Measurements from ENCODE around the gene OR10AD1.

OR10AD1 gene

DNA sequence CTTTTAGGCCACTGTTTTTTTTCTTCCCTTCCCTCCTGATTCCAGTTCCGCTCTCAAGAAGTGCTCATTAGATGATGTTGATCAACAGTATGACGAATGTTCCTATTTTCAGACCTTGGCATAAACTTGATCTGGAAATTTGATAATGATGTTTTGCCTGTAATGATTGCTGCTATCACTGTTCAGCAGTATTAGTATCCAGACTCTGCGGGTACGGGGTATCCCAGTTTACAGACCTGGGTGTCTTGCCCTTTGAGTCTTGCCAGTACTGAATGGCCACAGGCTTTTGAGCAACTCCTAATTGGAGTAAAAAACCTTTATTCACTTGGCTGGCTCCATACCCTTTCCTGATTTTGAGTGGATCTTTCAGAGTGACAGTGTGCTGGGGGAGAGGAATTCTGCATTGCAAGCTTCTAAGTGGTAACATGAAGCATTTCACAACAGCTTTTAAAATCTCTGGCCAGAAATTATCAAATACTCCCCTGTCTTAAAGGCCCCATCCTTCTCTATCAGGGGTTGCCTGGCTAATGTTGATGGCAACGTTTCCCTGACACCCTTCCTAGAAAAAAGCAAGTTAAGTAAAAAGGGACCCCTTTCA lies 39.8 kb downstream of the OR10AD1 start:
- Histone ChIP-seq H4K20me1 (ENCODE audit: insufficient read depth, low read length) (no peaks in the 10 kb centered on the region), H3K4me1 (ENCODE audit: insufficient read depth, low read length, severe bottlenecking) (peaks cover 12% of the 10 kb centered on the region), H3K79me2 (ENCODE audit: insufficient read depth, low read length) (no peaks in the 10 kb centered on the region), H3K9me2 (ENCODE audit: low read depth, low read length) (no peaks in the 10 kb centered on the region), H2AFZ (ENCODE audit: low read length) (no peak overlapping the region), H3K36me3 (ENCODE audit: insufficient read depth, low read length) (no peaks in the 10 kb centered on the region), H3K9me3 (ENCODE audit: low read length) (no peaks in the 10 kb centered on the region), H3F3A (ENCODE audit: insufficient read depth, low read length) (no peaks in the 10 kb centered on the region), H3K27me3 (ENCODE audit: insufficient read depth, low read length) (no peaks in the 10 kb centered on the region), H3K4me2 (ENCODE audit: low read length) (no peak overlapping the region), H3K4me3 (ENCODE audit: low read depth, low read length, poor library complexity, severe bottlenecking) (no peak overlapping the region), H3K9ac (ENCODE audit: low read length) (no peak overlapping the region), H3K27ac (ENCODE audit: low read depth, low read length, poor library complexity, severe bottlenecking) (no peak overlapping the region)
- TF ChIP-seq, protein P1, sequence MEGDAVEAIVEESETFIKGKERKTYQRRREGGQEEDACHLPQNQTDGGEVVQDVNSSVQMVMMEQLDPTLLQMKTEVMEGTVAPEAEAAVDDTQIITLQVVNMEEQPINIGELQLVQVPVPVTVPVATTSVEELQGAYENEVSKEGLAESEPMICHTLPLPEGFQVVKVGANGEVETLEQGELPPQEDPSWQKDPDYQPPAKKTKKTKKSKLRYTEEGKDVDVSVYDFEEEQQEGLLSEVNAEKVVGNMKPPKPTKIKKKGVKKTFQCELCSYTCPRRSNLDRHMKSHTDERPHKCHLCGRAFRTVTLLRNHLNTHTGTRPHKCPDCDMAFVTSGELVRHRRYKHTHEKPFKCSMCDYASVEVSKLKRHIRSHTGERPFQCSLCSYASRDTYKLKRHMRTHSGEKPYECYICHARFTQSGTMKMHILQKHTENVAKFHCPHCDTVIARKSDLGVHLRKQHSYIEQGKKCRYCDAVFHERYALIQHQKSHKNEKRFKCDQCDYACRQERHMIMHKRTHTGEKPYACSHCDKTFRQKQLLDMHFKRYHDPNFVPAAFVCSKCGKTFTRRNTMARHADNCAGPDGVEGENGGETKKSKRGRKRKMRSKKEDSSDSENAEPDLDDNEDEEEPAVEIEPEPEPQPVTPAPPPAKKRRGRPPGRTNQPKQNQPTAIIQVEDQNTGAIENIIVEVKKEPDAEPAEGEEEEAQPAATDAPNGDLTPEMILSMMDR (IDR thresholded peaks at IDR 0.05; ENCODE audit: low read length) = no peak
- no peak for TF ChIP-seq EZH2 (IDR thresholded peaks at IDR 0.05; ENCODE audit: borderline replicate concordance, low read length)

DNA sequence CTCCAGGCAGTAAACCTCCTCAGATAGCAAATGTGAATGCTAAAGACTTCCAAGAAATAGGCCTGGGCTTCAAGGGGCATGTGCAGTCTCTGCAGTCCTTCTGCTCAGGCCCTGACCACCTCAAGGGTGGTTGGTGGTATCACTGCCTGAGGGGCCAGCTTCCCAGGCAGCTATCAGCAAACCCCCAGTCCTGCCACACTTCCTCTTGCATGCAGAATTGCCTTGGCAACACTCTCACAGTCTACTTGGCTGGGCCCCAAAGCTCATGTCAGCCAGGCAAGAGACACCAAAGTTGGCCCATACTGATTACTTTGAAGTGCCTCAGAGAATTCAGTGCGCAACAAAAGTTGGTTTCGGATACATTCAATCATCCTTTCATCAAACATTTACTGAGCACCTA lies 42.3 kb downstream of the OR10AD1 start:
- no peaks in the 10 kb centered on the region for H3K36me3 ChIP-seq (ENCODE audit: insufficient read depth, low read length)
- H4K20me1 ChIP-seq (ENCODE audit: insufficient read depth, low read length) = no peaks in the 10 kb centered on the region
- no peak overlapping the region for H3K4me3 ChIP-seq (ENCODE audit: low read depth, low read length, poor library complexity, severe bottlenecking)
- H2AFZ ChIP-seq (ENCODE audit: low read length) = no peak overlapping the region
- H3F3A ChIP-seq (ENCODE audit: insufficient read depth, low read length) = no peaks in the 10 kb centered on the region
- H3K27me3 ChIP-seq (ENCODE audit: insufficient read depth, low read length) = no peaks in the 10 kb centered on the region
- no peaks in the 10 kb centered on the region for H3K9me2 ChIP-seq (ENCODE audit: low read depth, low read length)
- H3K79me2 ChIP-seq (ENCODE audit: insufficient read depth, low read length) = peaks cover 9% of the 10 kb centered on the region
- H3K27ac ChIP-seq (ENCODE audit: low read depth, low read length, poor library complexity, severe bottlenecking) = no peak overlapping the region
- TF ChIP-seq, protein P1 (IDR thresholded peaks at IDR 0.05; ENCODE audit: low read length) = no peak
- no peak for TF ChIP-seq EZH2 (IDR thresholded peaks at IDR 0.05; ENCODE audit: borderline replicate concordance, low read length)
- no peaks in the 10 kb centered on the region for H3K9me3 ChIP-seq (ENCODE audit: low read length)
- H3K4me2 ChIP-seq (ENCODE audit: low read length) = no peak overlapping the region
- H3K9ac ChIP-seq (ENCODE audit: low read length) = no peak overlapping the region
- peaks cover 29% of the 10 kb centered on the region for H3K4me1 ChIP-seq (ENCODE audit: insufficient read depth, low read length, severe bottlenecking)

DNA sequence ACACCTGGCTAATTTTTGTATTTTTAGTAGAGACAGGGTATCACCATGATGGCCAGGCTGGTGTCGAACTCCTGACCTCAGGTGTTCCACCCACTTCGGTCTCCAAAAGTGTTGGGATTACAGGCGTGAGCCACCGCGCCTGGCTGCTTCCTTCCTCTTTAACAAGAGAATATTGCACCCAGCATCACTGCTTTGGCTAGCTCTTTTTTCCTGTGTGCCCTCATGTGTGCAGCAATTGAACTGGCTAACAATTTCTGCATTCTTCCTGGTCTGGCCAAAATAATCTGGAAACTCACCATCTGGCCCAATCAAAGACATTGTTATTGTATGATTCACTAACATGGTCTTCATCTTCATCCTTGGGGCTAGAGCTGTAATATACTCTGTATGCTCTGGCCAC lies 43.0 kb downstream of the OR10AD1 start:
- Histone ChIP-seq H2AFZ (ENCODE audit: low read length) (no peak overlapping the region), H3K9me3 (ENCODE audit: low read length) (no peaks in the 10 kb centered on the region), H3K9ac (ENCODE audit: low read length) (no peak overlapping the region), H3K4me2 (ENCODE audit: low read length) (no peak overlapping the region), H4K20me1 (ENCODE audit: insufficient read depth, low read length) (no peaks in the 10 kb centered on the region), H3K27me3 (ENCODE audit: insufficient read depth, low read length) (no peaks in the 10 kb centered on the region), H3K9me2 (ENCODE audit: low read depth, low read length) (no peaks in the 10 kb centered on the region), H3K27ac (ENCODE audit: low read depth, low read length, poor library complexity, severe bottlenecking) (no peak overlapping the region), H3K4me1 (ENCODE audit: insufficient read depth, low read length, severe bottlenecking) (peaks cover 29% of the 10 kb centered on the region), H3F3A (ENCODE audit: insufficient read depth, low read length) (no peaks in the 10 kb centered on the region), H3K4me3 (ENCODE audit: low read depth, low read length, poor library complexity, severe bottlenecking) (no peak overlapping the region), H3K79me2 (ENCODE audit: insufficient read depth, low read length) (peaks cover 9% of the 10 kb centered on the region), H3K36me3 (ENCODE audit: insufficient read depth, low read length) (no peaks in the 10 kb centered on the region)
- TF ChIP-seq EZH2 (IDR thresholded peaks at IDR 0.05; ENCODE audit: borderline replicate concordance, low read length) = no peak
- TF ChIP-seq, protein P1 (IDR thresholded peaks at IDR 0.05; ENCODE audit: low read length) = no peak

All from OCI-LY1 (cell line).